ENCODE data around the gene SSRP1.

SSRP1 gene

DNA sequence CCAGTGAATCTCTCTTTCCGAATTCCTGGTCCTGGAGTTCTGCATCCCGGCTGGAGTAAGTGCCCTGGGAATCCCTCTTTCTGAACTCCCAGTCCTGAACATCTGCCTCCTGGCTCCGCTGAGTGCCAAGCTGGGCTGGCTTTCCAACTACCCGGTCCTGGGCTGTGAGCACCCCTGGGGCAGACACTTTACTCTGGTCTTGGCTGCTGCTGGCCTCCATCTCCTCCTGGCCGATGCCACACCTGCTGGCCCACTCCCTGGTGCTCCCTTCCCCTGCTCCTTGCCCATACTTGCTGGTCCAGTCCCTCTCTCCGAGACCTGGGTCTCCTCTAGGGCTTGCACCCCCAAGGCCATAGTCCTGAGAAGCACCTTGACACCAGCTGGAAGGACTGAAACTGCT, 25.6 kb downstream of the SSRP1 start:
- TF ChIP-seq FOXP2 (optimal IDR thresholded peaks at IDR 0.05; ENCODE audit: borderline replicate concordance, extremely low read depth, extremely low read length, insufficient read depth) (no peak), POLR2AphosphoS5 (IDR thresholded peaks at IDR 0.05; ENCODE audit: low read depth, low read length) (no peak), TAF1 (IDR thresholded peaks at IDR 0.05; ENCODE audit: borderline replicate concordance, insufficient read depth, low read length) (no peak)

DNA sequence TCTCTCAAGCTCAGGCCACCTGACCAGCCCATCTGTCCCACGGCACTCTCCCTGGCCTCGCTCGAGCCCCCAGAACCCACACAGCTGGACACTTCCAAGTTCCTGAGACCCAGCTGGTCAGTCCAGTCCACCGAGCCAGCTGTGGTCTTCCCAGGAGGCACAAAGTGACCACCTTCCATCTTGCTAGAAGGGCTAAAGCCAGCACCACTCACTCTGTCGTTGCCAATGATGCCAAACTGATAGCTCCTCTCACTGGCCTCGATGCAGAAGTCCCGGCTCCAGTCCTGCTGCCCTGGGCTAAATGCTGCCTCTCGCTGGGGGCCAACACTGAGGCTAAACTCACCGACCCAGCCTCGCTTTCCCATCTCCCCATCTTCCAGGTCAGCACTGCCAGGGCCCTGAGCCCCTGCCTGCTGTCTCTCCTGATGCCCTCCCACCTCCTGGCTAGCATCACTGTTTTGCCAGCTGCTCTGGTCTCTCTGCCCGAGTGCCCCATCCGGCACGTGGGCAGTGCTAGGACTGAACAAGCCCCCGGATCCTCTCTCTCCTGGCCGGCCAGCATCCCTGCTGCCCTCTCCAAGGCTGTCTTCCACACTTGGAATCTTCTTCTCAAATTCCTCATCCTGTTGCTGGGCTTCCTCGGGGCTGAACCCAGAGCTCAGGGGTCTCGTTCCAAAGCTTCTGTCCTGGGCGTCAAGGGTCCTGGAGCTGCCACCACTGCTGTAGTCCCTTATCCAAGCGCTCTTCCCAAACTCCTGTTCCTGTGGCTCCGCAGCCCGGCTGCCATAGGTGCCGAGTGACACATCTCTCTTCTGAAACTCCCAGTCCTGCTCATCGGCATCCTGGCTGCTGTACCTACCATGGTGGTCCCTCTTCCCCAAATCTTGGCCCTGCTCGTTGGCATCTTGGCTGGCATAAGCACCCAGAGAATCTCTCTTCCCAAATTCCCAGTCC, 26.3 kb downstream of the SSRP1 start:
- TF ChIP-seq FOXP2 (optimal IDR thresholded peaks at IDR 0.05; ENCODE audit: borderline replicate concordance, extremely low read depth, extremely low read length, insufficient read depth) (no peak), POLR2AphosphoS5 (IDR thresholded peaks at IDR 0.05; ENCODE audit: low read depth, low read length) (no peak), SIN3A (IDR thresholded peaks at IDR 0.05; ENCODE audit: borderline replicate concordance, insufficient read depth, low read length) (no peak), TAF1 (IDR thresholded peaks at IDR 0.05; ENCODE audit: borderline replicate concordance, insufficient read depth, low read length) (no peak)
- TF ChIP-seq, protein P1, sequence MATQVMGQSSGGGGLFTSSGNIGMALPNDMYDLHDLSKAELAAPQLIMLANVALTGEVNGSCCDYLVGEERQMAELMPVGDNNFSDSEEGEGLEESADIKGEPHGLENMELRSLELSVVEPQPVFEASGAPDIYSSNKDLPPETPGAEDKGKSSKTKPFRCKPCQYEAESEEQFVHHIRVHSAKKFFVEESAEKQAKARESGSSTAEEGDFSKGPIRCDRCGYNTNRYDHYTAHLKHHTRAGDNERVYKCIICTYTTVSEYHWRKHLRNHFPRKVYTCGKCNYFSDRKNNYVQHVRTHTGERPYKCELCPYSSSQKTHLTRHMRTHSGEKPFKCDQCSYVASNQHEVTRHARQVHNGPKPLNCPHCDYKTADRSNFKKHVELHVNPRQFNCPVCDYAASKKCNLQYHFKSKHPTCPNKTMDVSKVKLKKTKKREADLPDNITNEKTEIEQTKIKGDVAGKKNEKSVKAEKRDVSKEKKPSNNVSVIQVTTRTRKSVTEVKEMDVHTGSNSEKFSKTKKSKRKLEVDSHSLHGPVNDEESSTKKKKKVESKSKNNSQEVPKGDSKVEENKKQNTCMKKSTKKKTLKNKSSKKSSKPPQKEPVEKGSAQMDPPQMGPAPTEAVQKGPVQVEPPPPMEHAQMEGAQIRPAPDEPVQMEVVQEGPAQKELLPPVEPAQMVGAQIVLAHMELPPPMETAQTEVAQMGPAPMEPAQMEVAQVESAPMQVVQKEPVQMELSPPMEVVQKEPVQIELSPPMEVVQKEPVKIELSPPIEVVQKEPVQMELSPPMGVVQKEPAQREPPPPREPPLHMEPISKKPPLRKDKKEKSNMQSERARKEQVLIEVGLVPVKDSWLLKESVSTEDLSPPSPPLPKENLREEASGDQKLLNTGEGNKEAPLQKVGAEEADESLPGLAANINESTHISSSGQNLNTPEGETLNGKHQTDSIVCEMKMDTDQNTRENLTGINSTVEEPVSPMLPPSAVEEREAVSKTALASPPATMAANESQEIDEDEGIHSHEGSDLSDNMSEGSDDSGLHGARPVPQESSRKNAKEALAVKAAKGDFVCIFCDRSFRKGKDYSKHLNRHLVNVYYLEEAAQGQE (IDR thresholded peaks at IDR 0.05; ENCODE audit: insufficient read depth in 1 of 2, low read depth in 2 of 2, low read length in 2 of 2): no peak

DNA sequence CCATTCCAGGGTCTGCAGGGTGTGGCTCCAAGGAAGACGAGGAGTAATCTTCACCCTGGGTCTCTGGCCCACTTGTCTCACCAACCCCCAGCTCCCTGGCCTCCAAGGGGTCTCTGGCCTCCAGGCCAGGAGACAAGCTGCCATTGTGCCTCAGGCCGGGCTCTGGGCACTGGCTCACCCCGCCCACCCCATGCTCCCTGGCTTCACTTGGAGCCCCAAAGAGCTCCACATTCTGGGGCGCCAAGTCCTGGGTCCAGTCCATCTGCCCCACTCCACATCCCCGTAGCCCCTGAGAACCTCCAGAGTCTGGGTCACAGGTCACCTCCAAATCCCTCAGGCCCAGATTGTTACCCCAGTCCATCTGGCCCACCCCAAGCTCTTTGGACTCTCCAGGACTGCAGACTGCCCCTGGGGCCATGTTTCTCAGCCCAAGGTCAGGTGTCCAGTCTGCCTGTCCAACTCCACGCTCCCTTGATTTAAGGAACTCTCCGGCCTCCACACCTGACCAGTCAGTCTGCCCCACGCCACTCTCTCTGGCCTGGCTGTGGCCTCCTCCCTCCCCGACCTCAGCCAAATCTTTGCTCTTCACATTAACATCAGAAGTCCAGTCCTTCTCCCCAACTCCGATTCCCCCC, 27.1 kb downstream of the SSRP1 start:
- TF ChIP-seq, protein P1 (IDR thresholded peaks at IDR 0.05; ENCODE audit: insufficient read depth in 1 of 2, low read depth in 2 of 2, low read length in 2 of 2): no peak
- TF ChIP-seq FOXP2 (optimal IDR thresholded peaks at IDR 0.05; ENCODE audit: borderline replicate concordance, extremely low read depth, extremely low read length, insufficient read depth) (no peak), POLR2AphosphoS5 (IDR thresholded peaks at IDR 0.05; ENCODE audit: low read depth, low read length) (no peak), SIN3A (IDR thresholded peaks at IDR 0.05; ENCODE audit: borderline replicate concordance, insufficient read depth, low read length) (no peak), TAF1 (IDR thresholded peaks at IDR 0.05; ENCODE audit: borderline replicate concordance, insufficient read depth, low read length) (no peak)

- TF ChIP-seq, protein P1 (IDR thresholded peaks at IDR 0.05; ENCODE audit: insufficient read depth in 1 of 2, low read depth in 2 of 2, low read length in 2 of 2): no peak
- TF ChIP-seq SIN3A (IDR thresholded peaks at IDR 0.05; ENCODE audit: borderline replicate concordance, insufficient read depth, low read length) (no peak), TAF1 (IDR thresholded peaks at IDR 0.05; ENCODE audit: borderline replicate concordance, insufficient read depth, low read length) (no peak), FOXP2 (optimal IDR thresholded peaks at IDR 0.05; ENCODE audit: borderline replicate concordance, extremely low read depth, extremely low read length, insufficient read depth) (no peak), POLR2AphosphoS5 (IDR thresholded peaks at IDR 0.05; ENCODE audit: low read depth, low read length) (no peak)
Measured at GRCh38 chr11:57307666-57308270, 27.9 kb downstream of the SSRP1 start.

DNA sequence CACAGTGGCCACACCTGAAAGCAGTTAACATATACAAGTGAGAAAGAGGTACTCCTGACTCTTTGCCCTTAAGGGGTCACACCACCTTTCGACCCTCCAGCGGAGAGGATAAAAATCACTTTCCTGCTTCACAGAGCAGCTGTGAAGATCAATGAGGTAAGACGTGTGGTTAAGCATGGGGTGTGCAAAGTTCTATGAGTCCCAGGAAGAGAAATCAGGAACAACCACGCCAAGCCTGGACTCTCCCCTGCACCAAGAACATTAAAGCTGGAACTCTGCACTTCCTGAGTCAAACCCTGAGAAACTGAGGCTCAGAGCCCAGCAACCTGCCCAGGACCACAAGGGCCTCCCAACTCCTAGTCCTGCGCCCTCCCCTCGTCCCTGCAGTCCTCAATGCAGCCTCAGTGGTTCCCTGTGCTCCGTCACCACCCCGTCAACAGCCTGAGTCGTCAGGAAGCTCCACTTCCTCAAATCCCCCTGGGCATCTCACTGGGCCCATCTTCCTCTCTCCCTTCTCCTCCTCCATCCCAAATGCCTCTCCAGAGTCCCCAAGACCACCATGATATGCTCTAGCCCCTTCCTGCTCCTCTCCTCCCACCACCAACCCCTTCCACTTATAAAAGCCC, 28.6 kb downstream of the SSRP1 start:
- no peak for TF ChIP-seq POLR2AphosphoS5 (IDR thresholded peaks at IDR 0.05; ENCODE audit: low read depth, low read length)
- TF ChIP-seq FOXP2 (optimal IDR thresholded peaks at IDR 0.05; ENCODE audit: borderline replicate concordance, extremely low read depth, extremely low read length, insufficient read depth): no peak
- TF ChIP-seq, protein P1 (IDR thresholded peaks at IDR 0.05; ENCODE audit: insufficient read depth in 1 of 2, low read depth in 2 of 2, low read length in 2 of 2): no peak

Measured in PFSK-1 (cell line).